GM19043 (cell line): ENCODE measurements around the gene TRPM3.

Experiments used
- ATAC-seq: cut with Tn5 transposase; IDR thresholded peaks from one replicate; pipeline ENCODE4 v1.9.1; 2021; ENCODE audit warnings: low read depth; ENCODE audit not compliant: unreplicated experiment

Gene TRPM3

GRCh38 chr9:70539001-70539400 lies 582.4 kb downstream of the TRPM3 start:
- ATAC-seq: no peak

GRCh38 chr9:70537084-70537483 lies 584.3 kb downstream of the TRPM3 start:
- ATAC-seq: no peak

GRCh38 chr9:70535546-70536323 lies 585.7 kb downstream of the TRPM3 start:
- no peak for ATAC-seq

GRCh38 chr9:70534471-70534870 lies 587.0 kb downstream of the TRPM3 start:
- no peak for ATAC-seq

GRCh38 chr9:70534061-70534460 lies 587.4 kb downstream of the TRPM3 start:
- ATAC-seq: no peak

GRCh38 chr9:70533492-70533891 lies 587.9 kb downstream of the TRPM3 start:
- no peak for ATAC-seq

GRCh38 chr9:70532716-70533115 lies 588.7 kb downstream of the TRPM3 start:
- ATAC-seq: no peak

GRCh38 chr9:70531311-70531710 lies 590.1 kb downstream of the TRPM3 start:
- no peak for ATAC-seq

GRCh38 chr9:70530716-70531115 lies 590.7 kb downstream of the TRPM3 start:
- ATAC-seq: no peak

GRCh38 chr9:70529833-70530232 lies 591.6 kb downstream of the TRPM3 start:
- no peak for ATAC-seq

GRCh38 chr9:70529377-70529776 lies 592.0 kb downstream of the TRPM3 start:
- ATAC-seq: no peak

GRCh38 chr9:70526902-70527301 lies 594.5 kb downstream of the TRPM3 start:
- ATAC-seq: no peak

GRCh38 chr9:70525519-70525918 lies 595.9 kb downstream of the TRPM3 start:
- no peak for ATAC-seq

GRCh38 chr9:70519912-70520724 lies 601.3 kb downstream of the TRPM3 start:
- peak; percentile 82 for ATAC-seq

- ATAC-seq: no peak
These were observed 603.4 kb downstream of the TRPM3 start for GRCh38 chr9:70517926-70518610.

GRCh38 chr9:70514273-70514672 lies 607.1 kb downstream of the TRPM3 start:
- no peak for ATAC-seq

GRCh38 chr9:70511858-70512257 lies 609.6 kb downstream of the TRPM3 start:
- no peak for ATAC-seq

- ATAC-seq: no peak
These were observed 611.2 kb downstream of the TRPM3 start for GRCh38 chr9:70510157-70510770.

- no peak for ATAC-seq
These were observed 615.3 kb downstream of the TRPM3 start for GRCh38 chr9:70506159-70506558.

- ATAC-seq: no peak
These were observed 616.6 kb downstream of the TRPM3 start for GRCh38 chr9:70504834-70505233.

- no peak for ATAC-seq
These were observed 618.7 kb downstream of the TRPM3 start for GRCh38 chr9:70502690-70503089.
